Progenitor cell of endocrine pancreas (in vitro differentiated cells): ENCODE results near the gene CLDN4. TPM values are rescaled to one million over a fixed set of nuclear protein-coding genes. Genes with fewer than 3 reads are reported as not detected.

ENCODE experiments used
- DNase-seq: peaks from one replicate; pipeline ENCODE4 v3.0.0; 2021; ENCODE audit warnings: low spot score; ENCODE audit not compliant: unreplicated experiment
- H3K27ac Mint-ChIP-seq: 2 replicates; pipeline ENCODE4 v1.8.0; 2021; ENCODE audit warnings: mild to moderate bottlenecking, moderate library complexity, mixed read lengths
- H3K27me3 Mint-ChIP-seq: 2 replicates; pipeline ENCODE4 v1.8.0; 2021; ENCODE audit warnings: mixed read lengths
- H3K36me3 Mint-ChIP-seq: 2 replicates; pipeline ENCODE4 v1.8.0; 2022; ENCODE audit warnings: mixed read lengths; ENCODE audit not compliant: insufficient read depth
- H3K4me1 Mint-ChIP-seq: 2 replicates; pipeline ENCODE4 v1.8.0; 2021; ENCODE audit warnings: low read depth, mixed read lengths
- H3K4me3 Mint-ChIP-seq: 2 replicates; pipeline ENCODE4 v1.8.0; 2021; ENCODE audit warnings: low read depth, mild to moderate bottlenecking, moderate library complexity, mixed read lengths
- H3K9me3 Mint-ChIP-seq: 2 replicates; pipeline ENCODE4 v1.8.0; 2021; ENCODE audit warnings: low read depth, mixed read lengths
- CTCF ChIP-seq: fragments of 200-600 bp; sonication (generic); IDR thresholded peaks from one replicate; pipeline ENCODE4 v1.5.0; 2021; ENCODE audit warnings: antibody characterized with exemption, mild to moderate bottlenecking; ENCODE audit not compliant: unreplicated experiment
- total RNA-seq: library from RNA; stranded (reverse); gene quantifications from 2 replicates; pipeline ENCODE4 v1.2.1, GENCODE V29; 2021

The CLDN4 gene
- total RNA-seq, 1 donor from 2014 or later, result 172 TPM

GRCh38 chr7:73799282-73800141 is 31.3 kb upstream of the CLDN4 start:
- no peak for TF ChIP-seq CTCF
- H3K27me3 Mint-ChIP-seq, result peaks cover 21% of the 10 kb centered on the region
- DNase-seq, result no peak
- H3K4me1 Mint-ChIP-seq, result peaks cover 2% of the 10 kb centered on the region
- H3K36me3 Mint-ChIP-seq, result no peaks in the 10 kb centered on the region
- H3K4me3 Mint-ChIP-seq, result no peak overlapping the region
- H3K9me3 Mint-ChIP-seq, result no peaks in the 10 kb centered on the region
- H3K27ac Mint-ChIP-seq, result peak overlapping the region; percentile 47

- no peak overlapping the region for H3K4me3 Mint-ChIP-seq
- no peaks in the 10 kb centered on the region for H3K36me3 Mint-ChIP-seq
- H3K27me3 Mint-ChIP-seq, result peaks cover 23% of the 10 kb centered on the region
- H3K4me1 Mint-ChIP-seq, result no peaks in the 10 kb centered on the region
- no peaks in the 10 kb centered on the region for H3K9me3 Mint-ChIP-seq
- no peak for TF ChIP-seq CTCF
- DNase-seq, result no peak
- no peak overlapping the region for H3K27ac Mint-ChIP-seq
Measured at GRCh38 chr7:73801577-73801976, 29.2 kb upstream of the CLDN4 start.

- no peaks in the 10 kb centered on the region for H3K4me1 Mint-ChIP-seq
- no peak overlapping the region for H3K4me3 Mint-ChIP-seq
- H3K9me3 Mint-ChIP-seq, result no peaks in the 10 kb centered on the region
- H3K27ac Mint-ChIP-seq, result no peak overlapping the region
- no peak for DNase-seq
- peaks cover 23% of the 10 kb centered on the region for H3K27me3 Mint-ChIP-seq
- H3K36me3 Mint-ChIP-seq, result no peaks in the 10 kb centered on the region
- TF ChIP-seq CTCF, result no peak
Measured at GRCh38 chr7:73802459-73802858, 28.3 kb upstream of the CLDN4 start.

- peaks cover 2% of the 10 kb centered on the region for H3K4me1 Mint-ChIP-seq
- H3K27me3 Mint-ChIP-seq, result peaks cover 9% of the 10 kb centered on the region
- no peak overlapping the region for H3K27ac Mint-ChIP-seq
- no peaks in the 10 kb centered on the region for H3K36me3 Mint-ChIP-seq
- no peak overlapping the region for H3K4me3 Mint-ChIP-seq
- TF ChIP-seq CTCF, result no peak
- H3K9me3 Mint-ChIP-seq, result no peaks in the 10 kb centered on the region
- DNase-seq, result no peak
Measured at GRCh38 chr7:73809467-73809951, 21.3 kb upstream of the CLDN4 start.

GRCh38 chr7:73810998-73811360 is 19.8 kb upstream of the CLDN4 start:
- no peak for DNase-seq
- Mint-ChIP-seq H3K4me1 (peaks cover 2% of the 10 kb centered on the region), H3K27ac (no peak overlapping the region), H3K27me3 (peaks cover 3% of the 10 kb centered on the region), H3K36me3 (no peaks in the 10 kb centered on the region), H3K4me3 (no peak overlapping the region), H3K9me3 (no peaks in the 10 kb centered on the region)
- no peak for TF ChIP-seq CTCF
